ENCODE data around the gene CD2.

GRCh38 chr1:116786049-116786448 is 31.8 kb downstream of the CD2 start:
- TF ChIP-seq EZH2phosphoT487 (IDR thresholded peaks at IDR 0.05; ENCODE audit: insufficient read depth, low read depth) (no peak), EZH2 (IDR thresholded peaks at IDR 0.05; ENCODE audit: insufficient read depth, poor library complexity, severe bottlenecking) (no peak)

All from GM23248 (cell line).